Measurements from ENCODE around the gene SSRP1. TPM values are rescaled to one million over a fixed set of nuclear protein-coding genes. Genes with fewer than 3 reads are reported as not detected.

The SSRP1 gene
- total RNA-seq, 1 experiment from 2014 or later = 399 TPM

DNA sequence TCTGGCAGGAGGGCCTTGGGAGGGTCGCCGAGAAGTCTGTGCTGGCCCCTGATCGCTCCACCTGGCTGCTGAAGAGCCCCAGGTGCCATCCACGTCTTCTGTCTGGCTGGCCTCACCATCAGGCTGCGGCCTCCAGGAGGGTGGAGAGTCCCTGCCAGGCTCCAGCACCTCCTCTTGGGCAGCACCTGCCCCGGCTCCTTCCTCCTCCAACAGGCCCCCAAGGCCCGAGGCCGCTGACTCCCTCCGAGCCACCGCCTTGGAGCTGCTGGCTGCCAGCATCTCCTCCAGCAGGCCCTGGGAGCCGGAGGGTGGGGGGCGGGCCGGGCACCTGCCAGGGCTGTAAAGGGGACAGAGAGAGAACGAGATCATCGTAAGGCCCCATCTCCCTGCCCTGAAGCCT lies 33.2 kb downstream of the SSRP1 start:
- H3K4me3 ChIP-seq (ENCODE audit: low read depth, low read length, poor library complexity, severe bottlenecking) = no peak overlapping the region
- DNase-seq (ENCODE audit: low spot score) = no peak
- no TSS peak for BruUV-seq (replicated peaks)
- intact Hi-C loops (cut with micrococcal nuclease; ENCODE audit: unreplicated experiment) = no loop called here
- H3K36me3 ChIP-seq (ENCODE audit: insufficient read depth, low read length, poor library complexity, severe bottlenecking) = peaks cover 51% of the 10 kb centered on the region
- ChIA-PET CTCF (no interaction called here), POLR2A (ENCODE audit: low non-redundant PET) (interaction anchor here (0.6 kb wide), 1 partner anchor 53 kb away, joined by 5 read pairs; no protein-coding TSS in a partner anchor)
- H3K4me1 ChIP-seq (ENCODE audit: insufficient read depth, low read length, poor library complexity, severe bottlenecking) = no peaks in the 10 kb centered on the region
- H3K9me3 ChIP-seq (ENCODE audit: low read depth, low read length, poor library complexity, severe bottlenecking) = peaks cover 11% of the 10 kb centered on the region
- TF ChIP-seq, protein P1, sequence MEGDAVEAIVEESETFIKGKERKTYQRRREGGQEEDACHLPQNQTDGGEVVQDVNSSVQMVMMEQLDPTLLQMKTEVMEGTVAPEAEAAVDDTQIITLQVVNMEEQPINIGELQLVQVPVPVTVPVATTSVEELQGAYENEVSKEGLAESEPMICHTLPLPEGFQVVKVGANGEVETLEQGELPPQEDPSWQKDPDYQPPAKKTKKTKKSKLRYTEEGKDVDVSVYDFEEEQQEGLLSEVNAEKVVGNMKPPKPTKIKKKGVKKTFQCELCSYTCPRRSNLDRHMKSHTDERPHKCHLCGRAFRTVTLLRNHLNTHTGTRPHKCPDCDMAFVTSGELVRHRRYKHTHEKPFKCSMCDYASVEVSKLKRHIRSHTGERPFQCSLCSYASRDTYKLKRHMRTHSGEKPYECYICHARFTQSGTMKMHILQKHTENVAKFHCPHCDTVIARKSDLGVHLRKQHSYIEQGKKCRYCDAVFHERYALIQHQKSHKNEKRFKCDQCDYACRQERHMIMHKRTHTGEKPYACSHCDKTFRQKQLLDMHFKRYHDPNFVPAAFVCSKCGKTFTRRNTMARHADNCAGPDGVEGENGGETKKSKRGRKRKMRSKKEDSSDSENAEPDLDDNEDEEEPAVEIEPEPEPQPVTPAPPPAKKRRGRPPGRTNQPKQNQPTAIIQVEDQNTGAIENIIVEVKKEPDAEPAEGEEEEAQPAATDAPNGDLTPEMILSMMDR (conservative IDR thresholded peaks at IDR 0.05; ENCODE audit: low read depth, low read length) = no peak
- TF ChIP-seq EZH2 (IDR thresholded peaks at IDR 0.05; ENCODE audit: borderline replicate concordance, low read depth, low read length, poor library complexity, severe bottlenecking) = no peak
- H3K27ac ChIP-seq (ENCODE audit: low read depth, low read length, poor library complexity, severe bottlenecking) = no peak overlapping the region
- H3K27me3 ChIP-seq (replicated peaks; ENCODE audit: insufficient read depth, low read depth, low read length, poor library complexity) = no peaks in the 10 kb centered on the region

DNA sequence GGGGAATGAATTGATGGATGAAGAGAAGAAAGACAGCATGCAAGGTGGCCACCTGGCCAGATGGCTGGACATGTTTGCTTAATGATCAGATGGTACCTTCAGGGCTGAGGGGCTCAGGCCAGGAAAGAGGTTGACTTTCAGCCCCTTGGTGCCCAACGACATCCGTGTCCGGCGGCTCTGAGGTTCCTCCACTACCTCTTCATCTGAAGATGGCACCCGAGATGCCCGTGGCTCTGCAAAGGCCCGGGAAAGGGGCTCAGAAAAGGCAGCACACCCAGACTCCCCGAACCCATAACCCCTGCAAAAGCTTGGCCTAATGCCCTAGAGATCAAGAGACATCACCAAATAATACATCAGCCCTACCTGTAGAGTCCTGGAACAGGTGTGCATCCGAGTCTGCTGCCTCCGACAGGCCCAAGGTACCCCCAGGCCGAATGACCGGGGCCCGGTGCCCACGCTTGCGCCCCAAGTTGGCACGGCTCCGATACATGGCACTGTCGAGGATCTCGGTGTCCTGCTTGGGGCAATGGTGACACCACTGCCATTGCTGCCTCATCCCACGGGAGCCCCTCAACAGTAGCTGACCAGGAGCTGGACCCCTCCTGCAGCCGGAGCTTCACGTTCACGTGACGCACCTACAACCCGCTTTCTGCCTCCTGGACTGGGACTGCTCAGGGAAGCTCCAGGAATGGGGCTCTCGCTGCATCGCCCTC lies 33.8 kb downstream of the SSRP1 start:
- no peak overlapping the region for H3K4me3 ChIP-seq (ENCODE audit: low read depth, low read length, poor library complexity, severe bottlenecking)
- CTCF ChIA-PET = no interaction called here
- BruUV-seq (replicated peaks) = TSS peak; percentile 6
- H3K9me3 ChIP-seq (ENCODE audit: low read depth, low read length, poor library complexity, severe bottlenecking) = peaks cover 11% of the 10 kb centered on the region
- no peak for DNase-seq (ENCODE audit: low spot score)
- no peak overlapping the region for H3K27ac ChIP-seq (ENCODE audit: low read depth, low read length, poor library complexity, severe bottlenecking)
- H3K36me3 ChIP-seq (ENCODE audit: insufficient read depth, low read length, poor library complexity, severe bottlenecking) = peaks cover 51% of the 10 kb centered on the region
- no peaks in the 10 kb centered on the region for H3K4me1 ChIP-seq (ENCODE audit: insufficient read depth, low read length, poor library complexity, severe bottlenecking)
- no peak for TF ChIP-seq EZH2 (IDR thresholded peaks at IDR 0.05; ENCODE audit: borderline replicate concordance, low read depth, low read length, poor library complexity, severe bottlenecking)
- TF ChIP-seq, protein P1 (conservative IDR thresholded peaks at IDR 0.05; ENCODE audit: low read depth, low read length) = no peak
- intact Hi-C loops (cut with micrococcal nuclease; ENCODE audit: unreplicated experiment) = no loop called here
- POLR2A ChIA-PET (ENCODE audit: low non-redundant PET) = interaction anchor here (0.6 kb wide), 1 partner anchor 53 kb away, joined by 5 read pairs; no protein-coding TSS in a partner anchor
- H3K27me3 ChIP-seq (replicated peaks; ENCODE audit: insufficient read depth, low read depth, low read length, poor library complexity) = no peaks in the 10 kb centered on the region

DNA sequence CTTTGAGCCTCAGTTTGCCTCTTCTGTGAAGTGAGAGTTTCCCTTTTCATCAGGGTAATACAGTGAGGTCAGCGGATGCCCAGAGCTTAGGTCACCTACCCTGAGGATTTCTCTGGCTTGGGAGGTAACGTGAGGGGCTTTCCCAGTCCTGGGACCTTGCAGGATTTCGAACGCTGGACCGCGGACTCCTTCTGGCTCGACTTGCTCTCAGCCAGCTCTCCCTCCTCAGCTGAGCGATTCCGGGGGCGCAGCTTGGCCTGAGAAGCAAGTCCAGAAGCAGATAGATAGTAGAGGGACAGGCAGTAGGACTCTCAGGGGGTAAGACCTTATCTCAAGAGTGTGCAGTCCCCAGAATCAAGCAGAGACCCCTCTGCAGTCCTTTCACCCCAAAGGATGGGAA lies 34.9 kb downstream of the SSRP1 start:
- TF ChIP-seq EZH2 (IDR thresholded peaks at IDR 0.05; ENCODE audit: borderline replicate concordance, low read depth, low read length, poor library complexity, severe bottlenecking) = no peak
- TF ChIP-seq, protein P1 (conservative IDR thresholded peaks at IDR 0.05; ENCODE audit: low read depth, low read length) = no peak
- Histone ChIP-seq H3K9me3 (ENCODE audit: low read depth, low read length, poor library complexity, severe bottlenecking) (peaks cover 11% of the 10 kb centered on the region), H3K4me1 (ENCODE audit: insufficient read depth, low read length, poor library complexity, severe bottlenecking) (no peaks in the 10 kb centered on the region), H3K4me3 (ENCODE audit: low read depth, low read length, poor library complexity, severe bottlenecking) (no peak overlapping the region), H3K36me3 (ENCODE audit: insufficient read depth, low read length, poor library complexity, severe bottlenecking) (peaks cover 51% of the 10 kb centered on the region), H3K27me3 (replicated peaks; ENCODE audit: insufficient read depth, low read depth, low read length, poor library complexity) (no peaks in the 10 kb centered on the region), H3K27ac (ENCODE audit: low read depth, low read length, poor library complexity, severe bottlenecking) (no peak overlapping the region)
- CTCF ChIA-PET = no interaction called here
- POLR2A ChIA-PET (ENCODE audit: low non-redundant PET) = no interaction called here
- BruUV-seq (replicated peaks) = no TSS peak
- intact Hi-C loops (cut with micrococcal nuclease; ENCODE audit: unreplicated experiment) = no loop called here
- DNase-seq (ENCODE audit: low spot score) = no peak

Data from A673 (cell line).